Measurements from ENCODE around the gene IRX1. TPM values are rescaled to one million over a fixed set of nuclear protein-coding genes. Genes with fewer than 3 reads are reported as not detected.
A peak's percentile ranks its signal among the peaks of the same experiment; 100 is the strongest.

The IRX1 gene
- total RNA-seq, result not detected

GRCh38 chr5:3595006-3595961 lies at the start of gene IRX1:
Gene IRX1, plus strand, starts transcription at chr5:3595832. Its CDS starts 274 bp downstream, at chr5:3596106.
- Mint-ChIP-seq H3K27ac (no peak within 1 kb of the TSS), H3K36me3 (no peaks in the 10 kb centered on the region), H3K4me3 (no peak within 1 kb of the TSS), H3K27me3 (peaks cover 81% of the 10 kb centered on the region), H3K9me3 (peaks cover 6% of the 10 kb centered on the region), H3K4me1 (peaks cover 1% of the 10 kb centered on the region)
- DNase-seq, result no peak

GRCh38 chr5:3546028-3546427 lies 49.6 kb upstream of the IRX1 start:
- H3K4me1 Mint-ChIP-seq, result no peaks in the 10 kb centered on the region
- H3K4me3 Mint-ChIP-seq, result no peak overlapping the region
- no peaks in the 10 kb centered on the region for H3K36me3 Mint-ChIP-seq

DNA sequence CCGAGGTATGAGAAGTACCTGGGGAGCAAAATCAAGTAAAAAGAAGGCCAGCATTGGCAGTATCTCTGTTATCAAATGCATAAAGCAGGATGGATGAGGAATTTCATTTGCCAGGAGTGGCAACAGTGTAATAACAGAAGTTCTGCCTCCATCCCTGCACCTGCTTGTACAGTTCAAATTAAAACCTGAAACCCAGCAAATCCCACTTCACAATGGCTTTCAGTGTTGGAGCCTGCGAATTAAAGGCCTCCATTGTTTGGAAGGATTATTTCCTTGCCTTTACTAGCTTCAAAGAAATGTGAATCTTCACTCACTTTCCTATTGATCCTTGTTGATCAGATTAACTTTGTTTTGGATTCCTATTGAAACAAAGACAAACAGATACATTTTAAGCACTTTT lies 31.5 kb upstream of the IRX1 start:
- no peak overlapping the region for H3K4me3 Mint-ChIP-seq
- no peak for DNase-seq
- no peaks in the 10 kb centered on the region for H3K36me3 Mint-ChIP-seq
- H3K27me3 Mint-ChIP-seq, result no peaks in the 10 kb centered on the region
- H3K9me3 Mint-ChIP-seq, result peaks cover 6% of the 10 kb centered on the region
- no peaks in the 10 kb centered on the region for H3K4me1 Mint-ChIP-seq
- H3K27ac Mint-ChIP-seq, result no peak overlapping the region

More at GRCh38 chr5:3546028-3546427, 49.6 kb upstream of the IRX1 start:
- peaks cover 4% of the 10 kb centered on the region for H3K27me3 Mint-ChIP-seq
- peaks cover 4% of the 10 kb centered on the region for H3K9me3 Mint-ChIP-seq
- no peak overlapping the region for H3K27ac Mint-ChIP-seq
- no peak for DNase-seq

DNA sequence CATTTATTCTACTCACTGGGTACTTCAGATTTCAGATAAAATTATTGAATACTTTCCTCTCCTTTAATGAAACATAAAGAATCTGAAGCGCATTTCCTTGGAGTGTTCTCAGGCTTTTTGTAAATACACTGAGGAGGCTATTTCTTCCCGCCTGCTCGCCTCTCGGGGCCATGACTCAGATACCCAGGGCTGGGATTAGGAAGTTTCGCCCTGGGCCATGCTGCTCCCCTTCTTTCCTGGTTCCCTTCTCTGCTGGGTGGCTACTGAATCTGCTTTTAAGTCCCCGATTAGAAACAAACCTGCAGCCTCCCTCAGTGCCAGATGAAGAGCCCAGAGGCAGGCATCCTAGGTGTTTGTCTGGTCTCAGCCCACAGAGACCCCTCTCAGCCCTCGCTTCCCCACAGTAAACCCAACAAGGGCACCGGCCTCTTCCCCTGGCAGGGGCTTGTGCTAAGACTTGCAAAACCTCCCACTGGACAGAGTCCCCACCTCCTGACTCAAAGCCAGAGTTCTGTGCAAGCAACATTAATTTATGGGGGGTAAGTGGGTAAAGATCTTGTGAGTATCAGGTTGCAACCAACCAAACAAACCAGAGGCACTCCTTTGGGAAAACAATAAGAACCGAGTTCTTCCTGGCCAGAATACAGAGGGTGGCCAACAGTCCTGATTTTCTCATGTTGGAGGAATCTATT lies 30.7 kb upstream of the IRX1 start:
- H3K4me1 Mint-ChIP-seq, result no peaks in the 10 kb centered on the region
- no peaks in the 10 kb centered on the region for H3K36me3 Mint-ChIP-seq
- no peaks in the 10 kb centered on the region for H3K27me3 Mint-ChIP-seq
- no peak overlapping the region for H3K27ac Mint-ChIP-seq
- no peak for DNase-seq
- peaks cover 6% of the 10 kb centered on the region for H3K9me3 Mint-ChIP-seq
- H3K4me3 Mint-ChIP-seq, result no peak overlapping the region

DNA sequence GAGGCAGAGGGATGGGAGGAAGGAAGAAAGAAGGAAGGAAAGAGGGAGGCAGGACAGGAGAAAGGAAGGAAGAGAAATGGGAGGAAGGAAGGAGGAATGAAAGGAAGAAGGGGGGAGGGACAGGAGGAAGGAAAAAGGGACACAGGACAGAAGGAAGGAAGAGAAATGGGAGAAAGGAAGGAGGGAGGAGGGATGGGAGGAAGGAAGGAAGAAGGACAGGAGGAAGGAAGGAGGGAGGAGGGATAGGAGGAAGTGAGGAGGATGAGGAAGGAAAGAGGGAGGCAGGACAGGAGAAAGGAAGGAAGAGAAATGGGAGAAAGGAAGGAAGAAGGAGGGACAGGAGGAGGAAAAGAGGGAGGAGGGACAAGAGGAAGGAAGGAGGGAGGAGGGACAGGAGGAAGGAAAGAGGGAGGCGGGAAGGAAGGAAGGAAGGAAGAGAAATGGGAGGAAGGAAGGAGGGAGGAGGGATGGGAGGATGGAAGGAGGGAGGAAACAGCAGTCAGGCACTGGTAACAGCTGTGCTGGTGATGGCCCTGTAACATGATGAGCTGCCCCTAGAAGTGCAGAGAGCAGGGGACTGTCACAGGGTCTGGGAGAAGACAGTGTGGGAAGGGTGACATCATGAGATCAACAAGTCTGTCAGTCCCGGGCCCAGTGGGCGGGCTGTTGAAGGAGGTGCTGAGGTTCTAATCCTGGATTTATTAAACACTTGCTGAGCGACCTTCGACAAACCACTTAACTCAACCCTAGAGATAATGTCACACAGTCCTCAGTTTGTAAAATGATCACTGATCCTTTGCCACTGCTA lies 10.7 kb upstream of the IRX1 start:
- Mint-ChIP-seq H3K36me3 (no peaks in the 10 kb centered on the region), H3K27ac (no peak overlapping the region), H3K4me3 (no peak overlapping the region), H3K27me3 (peaks cover 41% of the 10 kb centered on the region), H3K9me3 (peaks cover 3% of the 10 kb centered on the region), H3K4me1 (no peaks in the 10 kb centered on the region)
- no peak for DNase-seq

DNA sequence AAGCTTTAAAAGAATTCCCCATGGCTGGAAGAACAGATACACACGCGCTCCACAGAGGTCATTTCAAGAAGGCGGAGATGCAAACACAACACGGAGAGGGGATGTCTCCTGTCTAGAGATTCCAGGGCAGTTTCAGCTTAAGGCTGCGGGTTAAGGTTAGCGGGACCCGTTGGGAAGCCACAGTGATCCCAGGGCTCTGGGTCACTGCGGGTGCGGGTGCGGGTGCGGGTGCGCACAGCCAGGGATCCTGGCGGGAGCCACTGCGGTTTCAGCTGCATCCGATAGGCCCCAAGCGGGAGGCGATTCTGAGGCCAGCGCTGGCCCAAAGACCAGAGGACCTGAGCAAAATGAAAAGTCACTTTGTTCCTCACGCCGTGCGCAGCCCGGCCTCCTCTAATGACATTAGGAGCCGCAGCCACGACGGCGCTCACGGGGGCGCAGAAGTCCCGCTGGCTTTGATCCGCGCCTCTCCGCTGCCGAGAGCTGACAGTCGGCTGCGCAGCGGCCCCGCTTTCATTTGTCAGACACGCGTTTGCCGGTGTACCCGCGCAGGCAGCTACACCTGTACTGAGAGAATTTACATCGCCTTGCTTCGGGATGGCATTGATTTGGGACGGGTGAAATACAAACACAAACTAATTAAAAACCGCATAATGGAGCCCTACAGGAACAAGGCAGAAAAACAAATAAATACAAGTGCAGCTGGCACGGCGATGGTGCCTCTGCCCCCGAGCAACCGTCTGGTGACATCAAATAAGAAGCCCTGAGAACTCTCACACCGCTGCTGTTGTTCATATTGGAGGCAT lies 5.3 kb upstream of the IRX1 start:
- Mint-ChIP-seq H3K4me1 (peaks cover 1% of the 10 kb centered on the region), H3K36me3 (no peaks in the 10 kb centered on the region), H3K27me3 (peaks cover 81% of the 10 kb centered on the region), H3K4me3 (no peak overlapping the region), H3K9me3 (no peaks in the 10 kb centered on the region), H3K27ac (no peak overlapping the region)
- DNase-seq, result no peak

DNA sequence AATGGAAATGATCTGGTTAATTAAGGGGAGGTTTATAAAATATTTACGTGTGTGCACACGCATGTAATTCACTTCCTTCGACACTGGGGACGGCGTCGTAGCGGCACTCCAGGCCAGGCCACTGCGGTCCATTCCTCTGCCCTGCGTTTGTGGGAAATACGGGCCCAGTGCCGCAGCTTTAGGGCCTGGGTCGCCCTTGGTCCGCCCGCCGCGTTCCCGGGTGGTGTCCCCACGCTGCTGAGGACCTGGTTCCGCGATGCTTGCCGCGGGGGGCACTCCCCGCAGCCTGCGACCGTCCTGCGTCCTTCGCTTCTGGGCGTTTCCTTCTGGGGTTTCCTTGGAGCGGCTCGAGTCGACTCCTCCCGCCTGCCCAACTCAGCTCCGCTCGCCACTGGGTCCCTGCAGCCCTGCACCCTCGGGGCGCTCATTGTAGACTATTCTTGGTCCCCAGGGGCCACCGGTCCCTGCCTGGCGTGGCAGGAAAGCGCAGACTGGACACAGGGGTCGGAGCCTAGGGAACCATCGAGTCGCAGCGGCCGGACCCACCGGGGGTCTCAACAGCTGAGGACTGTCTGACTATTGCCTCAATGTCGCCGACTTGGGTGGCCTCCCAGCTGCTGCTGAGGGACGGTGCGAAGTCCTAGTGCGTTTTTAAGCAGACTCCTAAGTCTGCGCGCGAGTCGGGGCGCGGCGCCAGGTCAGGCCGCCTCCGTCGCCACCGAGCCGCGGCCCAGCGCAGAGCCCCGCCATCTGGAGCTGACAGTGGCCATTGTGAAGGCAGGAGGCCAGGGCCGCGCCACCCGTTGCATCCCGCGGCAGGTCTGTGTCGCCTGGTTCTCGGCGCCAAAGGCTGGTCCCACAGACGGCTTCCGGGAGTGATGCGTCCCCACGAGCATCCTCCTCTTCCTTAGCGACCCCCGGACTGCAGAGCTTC lies 4.4 kb upstream of the IRX1 start:
- no peak for DNase-seq
- Mint-ChIP-seq H3K9me3 (no peaks in the 10 kb centered on the region), H3K27ac (no peak overlapping the region), H3K4me3 (no peak overlapping the region), H3K4me1 (peaks cover 1% of the 10 kb centered on the region), H3K27me3 (peaks cover 80% of the 10 kb centered on the region), H3K36me3 (no peaks in the 10 kb centered on the region)

GRCh38 chr5:3592298-3592697 lies 3.3 kb upstream of the IRX1 start:
- H3K36me3 Mint-ChIP-seq, result no peaks in the 10 kb centered on the region
- no peak overlapping the region for H3K4me3 Mint-ChIP-seq
- peaks cover 80% of the 10 kb centered on the region for H3K27me3 Mint-ChIP-seq
- H3K27ac Mint-ChIP-seq, result no peak overlapping the region
- H3K4me1 Mint-ChIP-seq, result peaks cover 1% of the 10 kb centered on the region
- no peaks in the 10 kb centered on the region for H3K9me3 Mint-ChIP-seq
- DNase-seq, result no peak

GRCh38 chr5:3593771-3594509 lies 1.7 kb upstream of the IRX1 start:
- no peak overlapping the region for H3K4me3 Mint-ChIP-seq
- H3K4me1 Mint-ChIP-seq, result peaks cover 1% of the 10 kb centered on the region
- peaks cover 87% of the 10 kb centered on the region for H3K27me3 Mint-ChIP-seq
- H3K27ac Mint-ChIP-seq, result no peak overlapping the region
- peaks cover under 1% of the 10 kb centered on the region for H3K9me3 Mint-ChIP-seq
- H3K36me3 Mint-ChIP-seq, result no peaks in the 10 kb centered on the region
- DNase-seq, result no peak

DNA sequence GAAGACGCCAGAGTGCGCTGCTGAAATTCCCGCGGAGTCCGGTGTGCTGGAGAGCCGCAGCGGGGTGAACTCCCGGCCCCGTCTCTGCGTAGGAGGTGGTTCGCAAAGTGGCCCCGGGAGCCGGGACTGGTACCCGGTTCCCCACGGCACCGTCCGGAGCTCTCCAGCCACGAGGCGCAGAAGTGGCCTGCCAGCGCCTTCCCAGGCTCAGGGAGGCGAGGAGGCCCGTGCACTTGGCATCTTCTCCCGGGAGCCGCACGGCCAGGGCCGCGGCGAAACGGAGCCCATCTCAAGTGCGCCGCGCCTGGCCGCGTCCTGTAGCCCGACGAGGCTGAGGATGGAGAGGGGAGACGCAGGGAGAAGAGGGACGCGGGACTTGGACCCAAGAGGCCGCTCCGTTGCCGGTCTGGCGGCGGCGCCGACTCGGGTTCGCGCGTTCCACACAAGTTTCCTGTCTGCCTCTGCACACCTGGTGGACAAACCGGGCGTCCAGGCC lies 1.1 kb upstream of the IRX1 start:
- H3K27me3 Mint-ChIP-seq, result peaks cover 87% of the 10 kb centered on the region

GRCh38 chr5:3596261-3596825 lies 711 bp downstream of the IRX1 start:
- Mint-ChIP-seq H3K4me3 (no peak overlapping the region), H3K36me3 (no peaks in the 10 kb centered on the region), H3K4me1 (peaks cover 1% of the 10 kb centered on the region), H3K27ac (no peak overlapping the region), H3K9me3 (peaks cover 6% of the 10 kb centered on the region), H3K27me3 (peaks cover 81% of the 10 kb centered on the region)
- DNase-seq, result no peak

More for the DNA sequence above, 1.1 kb upstream of the IRX1 start:
- no peak overlapping the region for H3K27ac Mint-ChIP-seq
- H3K9me3 Mint-ChIP-seq, result peaks cover 6% of the 10 kb centered on the region
- H3K4me1 Mint-ChIP-seq, result peaks cover 1% of the 10 kb centered on the region
- H3K4me3 Mint-ChIP-seq, result no peak overlapping the region
- DNase-seq, result no peak
- no peaks in the 10 kb centered on the region for H3K36me3 Mint-ChIP-seq

DNA sequence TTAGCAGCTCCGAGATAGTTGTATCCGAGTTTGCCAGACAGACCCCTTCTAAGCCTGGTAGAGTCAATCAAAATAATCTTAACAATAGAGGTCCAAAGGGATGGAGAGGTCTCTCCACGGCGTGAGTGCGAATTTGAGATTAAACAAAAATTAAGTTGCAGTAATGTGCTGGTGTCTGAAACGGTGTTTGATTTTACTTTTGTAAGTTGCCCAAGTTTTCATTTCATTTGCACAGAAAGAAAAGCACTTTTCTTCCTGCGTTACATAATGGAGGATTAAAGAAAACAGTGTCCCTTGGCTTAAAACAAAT lies 1.2 kb downstream of the IRX1 start:
- Mint-ChIP-seq H3K27ac (peak overlapping the region; percentile 29), H3K36me3 (no peaks in the 10 kb centered on the region), H3K4me3 (no peak overlapping the region), H3K9me3 (peaks cover 6% of the 10 kb centered on the region), H3K27me3 (peaks cover 82% of the 10 kb centered on the region), H3K4me1 (peaks cover 1% of the 10 kb centered on the region)
- DNase-seq, result no peak
